NCI-H1048 (cell line): ENCODE data around the gene AIDA.
"Not testable (repeated sequence)": the region's sequence is repeated elsewhere in the genome, so short reads cannot be mapped to it uniquely, and the experiment has no call there.

Source experiments
- DNase-seq: peaks from one replicate; lab custom pipeline; 2025; lab: John Stamatoyannopoulos, UW

Gene AIDA

GRCh38 chr1:222712253-222713090, at the start of gene AIDA, which contains the start of gene BROX:
TSS of gene AIDA (minus strand) at chr1:222712491. CDS start at chr1:222712317, 174 bp downstream.
TSS of gene BROX (plus strand) at chr1:222712564. CDS start at chr1:222715700, 3,136 bp downstream.
- peak; percentile 81 for DNase-seq

- no peak for DNase-seq
Measured at GRCh38 chr1:222761083-222761482, 48.8 kb upstream of the AIDA start.

- DNase-seq: no peak
Measured at GRCh38 chr1:222759451-222760035, 47.3 kb upstream of the AIDA start.

GRCh38 chr1:222757646-222758268, 45.5 kb upstream of the AIDA start:
- DNase-seq: no peak

- no peak for DNase-seq
Measured at GRCh38 chr1:222754366-222755139, 42.3 kb upstream of the AIDA start.

GRCh38 chr1:222751255-222751654, 39.0 kb upstream of the AIDA start:
- no peak for DNase-seq

- no peak for DNase-seq
Measured at GRCh38 chr1:222750651-222751050, 38.4 kb upstream of the AIDA start.

GRCh38 chr1:222749927-222750326, 37.6 kb upstream of the AIDA start:
- no peak for DNase-seq

GRCh38 chr1:222741630-222742457, 29.6 kb upstream of the AIDA start:
- not testable (repeated sequence) for DNase-seq

GRCh38 chr1:222739929-222740328, 27.6 kb upstream of the AIDA start:
- DNase-seq: no peak

- DNase-seq: no peak
Measured at GRCh38 chr1:222739465-222739864, 27.2 kb upstream of the AIDA start.

- DNase-seq: no peak
Measured at GRCh38 chr1:222736972-222737371, 24.7 kb upstream of the AIDA start, which contains the start of gene FAM177B. TSS of gene FAM177B (plus strand) at chr1:222737202. CDS start at chr1:222746546, 9,344 bp downstream.

- DNase-seq: no peak
Measured at GRCh38 chr1:222736470-222736869, 24.2 kb upstream of the AIDA start.

- no peak for DNase-seq
Measured at GRCh38 chr1:222734740-222735139, 22.4 kb upstream of the AIDA start.

- DNase-seq: no peak
Measured at GRCh38 chr1:222732216-222733159, 20.2 kb upstream of the AIDA start.

- DNase-seq: no peak
Measured at GRCh38 chr1:222730866-222731265, 18.6 kb upstream of the AIDA start.

- no peak for DNase-seq
Measured at GRCh38 chr1:222728746-222729145, 16.5 kb upstream of the AIDA start.

GRCh38 chr1:222716393-222716792, 4.1 kb upstream of the AIDA start:
- no peak for DNase-seq

- peak; percentile 99 for DNase-seq
Measured at GRCh38 chr1:222713091-222713961, 1.0 kb upstream of the AIDA start.
